ENCODE measurements around the gene PBX3.

DNA sequence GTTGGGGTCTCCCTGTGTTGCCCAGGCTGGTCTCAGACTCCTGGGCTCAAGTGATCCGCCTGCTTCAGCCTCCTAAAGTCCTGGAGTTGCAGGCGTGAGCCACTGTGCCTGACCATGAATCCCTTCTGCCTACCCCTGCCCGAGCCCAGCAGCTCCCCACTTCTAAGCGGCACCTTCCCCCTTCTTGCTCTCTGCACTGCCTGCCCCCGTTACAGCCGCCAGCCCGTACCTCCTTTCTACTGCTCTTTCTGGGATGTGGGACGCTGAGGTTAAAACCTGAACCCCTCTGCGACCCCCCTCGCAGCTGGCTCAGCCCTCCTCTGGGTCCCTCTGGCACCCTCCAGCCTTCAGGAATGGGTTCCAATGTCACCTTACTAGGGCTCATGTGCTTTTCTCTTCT is 249.6 kb downstream of the PBX3 start:
- TF ChIP-seq, protein P1, sequence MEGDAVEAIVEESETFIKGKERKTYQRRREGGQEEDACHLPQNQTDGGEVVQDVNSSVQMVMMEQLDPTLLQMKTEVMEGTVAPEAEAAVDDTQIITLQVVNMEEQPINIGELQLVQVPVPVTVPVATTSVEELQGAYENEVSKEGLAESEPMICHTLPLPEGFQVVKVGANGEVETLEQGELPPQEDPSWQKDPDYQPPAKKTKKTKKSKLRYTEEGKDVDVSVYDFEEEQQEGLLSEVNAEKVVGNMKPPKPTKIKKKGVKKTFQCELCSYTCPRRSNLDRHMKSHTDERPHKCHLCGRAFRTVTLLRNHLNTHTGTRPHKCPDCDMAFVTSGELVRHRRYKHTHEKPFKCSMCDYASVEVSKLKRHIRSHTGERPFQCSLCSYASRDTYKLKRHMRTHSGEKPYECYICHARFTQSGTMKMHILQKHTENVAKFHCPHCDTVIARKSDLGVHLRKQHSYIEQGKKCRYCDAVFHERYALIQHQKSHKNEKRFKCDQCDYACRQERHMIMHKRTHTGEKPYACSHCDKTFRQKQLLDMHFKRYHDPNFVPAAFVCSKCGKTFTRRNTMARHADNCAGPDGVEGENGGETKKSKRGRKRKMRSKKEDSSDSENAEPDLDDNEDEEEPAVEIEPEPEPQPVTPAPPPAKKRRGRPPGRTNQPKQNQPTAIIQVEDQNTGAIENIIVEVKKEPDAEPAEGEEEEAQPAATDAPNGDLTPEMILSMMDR (conservative IDR thresholded peaks at IDR 0.05 in 1 of 2, IDR thresholded peaks at IDR 0.05 in 1 of 2; ENCODE audit: low read depth in 1 of 2, low read length in 2 of 2) = no peak
- TF ChIP-seq EZH2 (IDR thresholded peaks at IDR 0.05; ENCODE audit: low read length, missing control alignments) = no peak
